HG02943 (cell line): ENCODE results near the gene IZUMO2.
"Not testable (repeated sequence)": the region's sequence is repeated elsewhere in the genome, so short reads cannot be mapped to it uniquely, and the experiment has no call there.

Experiments
- ATAC-seq: cut with Tn5 transposase; IDR thresholded peaks from one replicate; pipeline ENCODE4 v1.9.1; 2021; ENCODE audit warnings: mild to moderate bottlenecking, low read depth, moderate library complexity; ENCODE audit not compliant: unreplicated experiment

Gene IZUMO2

DNA sequence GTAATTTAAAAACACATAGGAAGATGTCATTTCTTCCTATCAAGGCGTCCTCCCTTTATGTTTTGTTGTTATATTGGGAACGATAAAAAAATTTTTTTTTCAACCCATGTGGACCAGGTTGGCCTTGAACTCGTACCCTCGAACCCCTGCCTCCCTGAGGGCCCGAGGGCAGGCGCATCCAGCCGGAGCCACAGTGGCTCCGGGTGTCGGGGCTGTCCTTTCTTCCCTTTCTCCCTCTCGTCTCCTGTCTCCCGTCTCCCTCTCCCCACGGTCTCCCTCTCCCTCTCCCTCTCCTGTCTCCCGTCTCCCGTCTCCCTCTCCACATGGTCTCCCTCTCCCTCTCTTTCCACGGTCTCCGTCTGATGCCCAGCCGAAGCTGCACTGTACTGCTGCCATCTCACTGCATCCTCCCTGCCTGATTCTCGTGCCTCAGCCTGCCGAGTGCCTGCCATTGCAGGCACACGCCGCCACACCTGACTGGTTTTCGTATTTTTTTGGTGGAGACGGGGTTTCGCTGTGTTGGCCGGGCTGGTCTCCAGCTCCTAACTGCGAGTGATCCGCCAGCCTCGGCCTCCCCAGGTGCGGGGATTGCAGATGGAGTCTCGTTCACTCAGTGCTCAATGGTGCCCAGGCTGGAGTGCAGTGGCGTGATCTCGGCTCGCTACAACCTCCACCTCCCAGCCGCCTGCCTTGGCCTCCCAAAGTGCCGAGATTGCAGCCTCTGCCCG is 22.8 kb downstream of the IZUMO2 start:
- ATAC-seq = not testable (repeated sequence)

DNA sequence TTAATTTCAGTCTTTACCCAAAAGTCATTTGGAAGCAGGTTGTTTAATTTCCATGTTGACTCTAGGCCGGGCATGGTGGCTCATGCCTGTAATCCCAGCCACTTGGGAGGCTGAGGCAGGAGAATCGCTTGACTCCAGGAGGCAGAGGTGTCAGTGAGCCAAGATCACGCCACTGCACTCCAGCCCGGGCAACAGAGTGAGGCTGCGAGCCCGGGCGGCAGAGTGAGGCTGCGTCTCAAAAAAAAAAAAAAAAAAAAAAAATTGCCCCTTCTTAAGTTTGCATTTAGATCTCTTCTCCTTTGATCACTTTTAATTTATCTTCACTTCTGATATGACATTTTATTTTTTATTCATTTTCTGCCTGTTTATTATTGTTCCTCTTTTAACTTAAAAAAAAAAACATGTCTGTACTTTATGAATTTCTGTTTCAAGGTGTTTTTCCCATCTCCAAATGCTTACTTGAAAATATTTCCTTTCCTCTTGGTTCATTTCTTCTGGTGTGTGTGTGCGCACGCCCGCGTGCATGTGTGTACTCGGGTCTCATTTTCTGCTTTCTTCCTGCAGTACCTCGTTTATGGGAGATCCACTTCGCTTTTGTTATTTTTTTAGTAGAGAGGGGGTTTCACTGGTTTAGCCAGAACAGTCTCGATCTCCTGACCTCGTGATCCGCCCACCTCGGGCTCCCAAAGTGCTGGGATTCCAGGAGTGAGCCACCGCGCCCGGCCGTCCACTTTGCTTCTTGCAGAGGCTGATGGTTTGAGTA is 26.3 kb downstream of the IZUMO2 start:
- ATAC-seq = not testable (repeated sequence)

DNA sequence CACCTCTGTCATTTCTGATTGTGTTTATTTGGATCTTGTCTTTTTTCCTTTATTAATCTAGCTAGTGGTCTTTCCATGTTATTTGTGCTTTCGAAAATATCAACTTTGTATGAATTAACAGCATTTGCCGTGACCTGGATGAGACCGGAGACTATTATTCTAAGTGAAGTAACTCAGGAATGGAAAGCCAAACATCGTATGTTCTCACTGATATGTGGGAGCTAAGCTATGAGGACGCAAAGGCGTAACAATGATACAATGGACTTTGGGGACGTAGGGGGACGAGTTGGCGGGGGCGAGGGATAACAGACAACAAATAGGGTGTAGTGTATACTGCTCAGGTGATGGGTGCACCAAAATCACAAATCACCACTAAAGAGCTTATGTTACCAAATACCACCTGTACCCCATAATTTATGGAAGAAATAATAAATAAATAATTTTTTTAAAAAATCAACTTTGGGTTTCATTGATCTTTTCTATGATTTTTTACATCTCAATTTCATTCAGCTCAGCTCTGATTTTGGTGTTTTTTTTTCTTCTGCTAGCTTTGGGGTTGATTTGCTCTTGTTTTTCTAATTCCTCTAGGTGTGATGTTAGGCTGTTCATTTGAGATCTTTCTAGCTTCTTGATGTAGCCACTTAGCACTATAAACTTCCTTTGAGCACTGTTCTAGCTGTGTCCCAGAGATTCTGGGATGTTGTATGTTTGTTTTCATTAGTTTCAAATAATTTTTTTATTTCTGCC is 27.1 kb downstream of the IZUMO2 start:
- not testable (repeated sequence) for ATAC-seq

DNA sequence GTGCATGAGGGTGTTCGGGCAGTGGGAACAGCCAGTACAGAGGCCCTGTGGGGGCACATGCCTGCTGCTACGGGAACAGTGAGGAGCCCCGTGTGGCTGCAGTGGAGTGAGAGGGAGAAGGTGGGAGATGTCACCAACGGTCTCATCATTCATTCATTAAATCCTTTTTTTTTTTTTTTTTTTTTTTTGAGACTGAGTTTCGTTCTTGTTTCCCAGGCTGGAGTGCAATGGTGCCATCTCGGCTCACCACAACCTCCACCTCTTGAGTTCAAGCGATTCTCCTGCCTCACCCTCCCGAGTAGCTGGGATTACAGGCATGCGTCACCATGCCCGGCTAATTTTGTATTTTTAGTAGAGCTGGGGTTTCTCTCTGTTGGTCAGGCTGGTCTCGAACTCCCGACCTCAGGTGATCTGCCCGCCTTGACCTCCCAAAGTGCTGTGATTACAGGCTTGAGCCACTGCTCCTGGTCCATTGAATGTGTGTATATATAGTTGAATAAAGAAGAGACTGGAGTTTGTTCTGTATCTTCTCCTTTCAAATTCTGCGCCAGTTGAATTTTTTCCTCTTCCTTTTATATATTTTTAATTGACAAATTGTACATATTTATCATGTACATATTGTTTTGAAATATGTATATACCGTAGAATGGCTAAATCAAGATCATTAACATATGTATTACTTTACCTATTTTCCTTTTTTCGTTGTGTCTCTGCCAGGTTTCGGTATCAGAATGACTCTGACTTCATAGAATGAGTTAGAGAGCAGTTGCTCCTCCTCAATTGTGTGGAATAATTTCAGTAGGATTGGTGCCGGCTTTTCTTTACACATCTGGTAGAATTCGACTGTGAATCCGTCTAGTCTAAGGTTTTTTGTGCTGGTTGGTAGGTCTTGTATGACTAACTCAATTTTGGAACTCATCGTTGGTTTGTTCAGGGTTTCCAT is 28.0 kb downstream of the IZUMO2 start:
- not testable (repeated sequence) for ATAC-seq

DNA sequence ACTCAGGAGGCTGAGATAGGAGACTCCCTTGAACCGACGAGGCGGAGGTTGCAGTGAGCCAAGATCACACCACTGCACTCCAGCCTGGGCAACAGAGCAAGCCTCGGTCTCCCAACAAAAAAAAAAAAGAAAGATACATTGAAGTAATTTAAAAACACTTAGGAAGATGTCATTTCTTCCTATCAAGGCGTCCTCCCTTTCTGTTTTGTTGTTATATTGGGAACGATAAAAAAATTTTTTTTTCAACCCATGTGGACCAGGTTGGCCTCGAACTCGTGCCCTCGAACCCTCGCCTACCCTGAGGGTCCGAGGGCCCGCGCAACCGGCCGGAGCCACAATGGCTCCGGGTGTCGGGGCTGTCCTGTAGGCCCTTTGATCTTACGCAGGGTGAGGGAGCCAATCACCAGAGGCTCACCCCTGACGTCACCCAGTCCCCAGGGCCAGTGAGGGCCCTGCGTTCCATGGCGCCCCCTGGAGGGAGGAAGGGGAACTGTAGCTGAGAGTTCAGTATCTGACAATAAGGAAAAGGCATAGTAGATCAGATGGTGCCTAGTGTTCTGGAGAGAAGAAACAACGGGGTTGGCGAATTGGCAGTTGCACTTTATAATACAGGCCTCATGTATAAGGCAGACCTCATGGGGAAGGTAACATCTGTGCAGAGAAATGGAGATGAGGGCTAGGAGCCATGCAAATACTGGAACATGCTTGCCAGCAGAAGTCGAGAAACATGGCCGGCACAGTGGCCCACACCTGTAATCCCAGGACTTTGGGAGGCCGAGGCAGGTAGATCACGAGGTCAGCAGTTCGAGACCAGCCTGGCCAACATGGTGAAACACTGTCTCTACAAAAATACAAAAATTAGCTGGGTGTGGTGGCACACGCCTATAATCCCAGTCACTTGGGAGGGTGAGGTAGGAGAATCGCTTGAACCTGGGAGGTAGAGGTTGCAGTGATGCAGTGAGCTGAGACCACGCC is 29.3 kb downstream of the IZUMO2 start:
- not testable (repeated sequence) for ATAC-seq

DNA sequence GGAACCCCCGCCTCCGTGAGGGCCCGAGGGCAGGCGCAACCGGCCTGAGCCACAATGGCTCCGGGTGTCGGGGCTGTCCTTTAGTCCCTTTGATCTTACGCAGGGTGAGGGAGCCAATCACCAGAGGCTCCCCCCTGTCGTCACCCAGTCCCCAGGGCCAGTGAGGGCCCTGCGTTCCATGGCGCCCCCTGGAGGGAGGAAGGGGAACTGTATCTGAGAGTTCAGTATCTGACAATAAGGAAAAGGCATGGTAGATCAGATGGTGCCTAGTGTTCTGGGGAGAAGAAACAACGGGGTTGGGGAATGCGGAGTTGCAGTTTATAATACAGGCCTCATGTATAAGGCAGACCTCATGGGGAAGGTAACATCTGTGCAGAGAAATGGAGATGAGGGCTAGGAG is 59.1 kb downstream of the IZUMO2 start:
- ATAC-seq = not testable (repeated sequence)

DNA sequence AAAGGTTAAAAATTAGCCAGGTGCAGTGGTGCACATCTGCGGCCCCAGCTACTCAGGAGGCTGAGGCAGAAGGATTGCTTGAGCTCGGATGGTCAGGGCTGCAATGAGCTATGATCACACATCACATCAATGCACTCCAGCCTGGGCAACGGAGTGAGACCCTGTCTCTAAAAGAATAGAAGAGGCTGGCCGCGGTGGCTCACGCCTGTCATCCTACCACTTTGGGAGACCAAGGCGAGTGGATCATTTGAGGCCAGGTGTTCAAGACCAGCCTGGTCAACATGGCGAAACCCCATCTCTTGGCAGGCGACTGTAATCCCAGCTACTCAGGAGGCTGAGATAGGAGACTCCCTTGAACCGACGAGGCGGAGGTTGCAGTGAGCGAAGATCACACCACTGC is 59.7 kb downstream of the IZUMO2 start:
- ATAC-seq = not testable (repeated sequence)
